ENCODE data around the gene CYP2U1.

CYP2U1 gene

DNA sequence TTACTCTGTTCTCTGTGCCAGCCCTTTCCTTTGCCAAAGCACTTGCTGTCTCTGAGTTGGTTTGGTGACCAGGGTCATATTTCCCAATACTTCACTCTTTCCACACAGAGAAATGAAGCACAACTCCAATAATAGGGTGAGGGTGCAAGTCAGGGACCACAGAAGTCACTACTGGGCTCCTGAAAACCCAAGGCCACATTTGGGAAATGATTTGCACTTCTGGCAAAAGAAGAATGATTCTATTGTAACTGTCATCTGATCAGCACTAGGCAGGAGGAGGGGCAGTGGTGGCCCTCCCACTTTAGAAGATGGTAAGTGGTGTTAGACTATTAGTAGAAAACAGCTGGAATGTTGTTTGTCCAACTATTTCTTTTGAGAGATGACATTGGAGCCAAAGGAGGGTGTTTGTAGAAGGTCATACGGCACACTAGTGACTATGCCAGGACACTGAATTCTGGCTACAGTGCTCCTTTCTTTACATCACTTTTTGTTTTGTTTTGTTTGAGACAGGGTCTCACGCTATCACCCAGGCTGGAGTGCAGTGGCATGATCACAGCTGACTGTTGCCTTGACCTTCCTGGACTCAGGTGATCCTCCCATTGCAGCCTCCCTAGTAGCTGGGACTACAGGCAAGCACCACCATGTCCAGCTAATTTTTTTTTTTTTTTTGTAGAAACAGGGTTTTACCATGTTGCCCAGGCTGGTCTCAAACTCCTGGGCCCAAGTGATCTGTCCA is 47.5 kb downstream of the CYP2U1 start:
- no peak for DNase-seq
- Histone ChIP-seq H3K27me3 (ENCODE audit: insufficient read depth, low read depth, severe bottlenecking) (no peaks in the 10 kb centered on the region), H3K9me3 (ENCODE audit: severe bottlenecking) (no peaks in the 10 kb centered on the region), H3K36me3 (no peaks in the 10 kb centered on the region), H3K4me3 (ENCODE audit: low read depth, low read length) (no peak overlapping the region), H3K27ac (no peak overlapping the region)
- TF ChIP-seq, protein P1, sequence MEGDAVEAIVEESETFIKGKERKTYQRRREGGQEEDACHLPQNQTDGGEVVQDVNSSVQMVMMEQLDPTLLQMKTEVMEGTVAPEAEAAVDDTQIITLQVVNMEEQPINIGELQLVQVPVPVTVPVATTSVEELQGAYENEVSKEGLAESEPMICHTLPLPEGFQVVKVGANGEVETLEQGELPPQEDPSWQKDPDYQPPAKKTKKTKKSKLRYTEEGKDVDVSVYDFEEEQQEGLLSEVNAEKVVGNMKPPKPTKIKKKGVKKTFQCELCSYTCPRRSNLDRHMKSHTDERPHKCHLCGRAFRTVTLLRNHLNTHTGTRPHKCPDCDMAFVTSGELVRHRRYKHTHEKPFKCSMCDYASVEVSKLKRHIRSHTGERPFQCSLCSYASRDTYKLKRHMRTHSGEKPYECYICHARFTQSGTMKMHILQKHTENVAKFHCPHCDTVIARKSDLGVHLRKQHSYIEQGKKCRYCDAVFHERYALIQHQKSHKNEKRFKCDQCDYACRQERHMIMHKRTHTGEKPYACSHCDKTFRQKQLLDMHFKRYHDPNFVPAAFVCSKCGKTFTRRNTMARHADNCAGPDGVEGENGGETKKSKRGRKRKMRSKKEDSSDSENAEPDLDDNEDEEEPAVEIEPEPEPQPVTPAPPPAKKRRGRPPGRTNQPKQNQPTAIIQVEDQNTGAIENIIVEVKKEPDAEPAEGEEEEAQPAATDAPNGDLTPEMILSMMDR (IDR thresholded peaks at IDR 0.05; ENCODE audit: low read depth, low read length), result no peak

DNA sequence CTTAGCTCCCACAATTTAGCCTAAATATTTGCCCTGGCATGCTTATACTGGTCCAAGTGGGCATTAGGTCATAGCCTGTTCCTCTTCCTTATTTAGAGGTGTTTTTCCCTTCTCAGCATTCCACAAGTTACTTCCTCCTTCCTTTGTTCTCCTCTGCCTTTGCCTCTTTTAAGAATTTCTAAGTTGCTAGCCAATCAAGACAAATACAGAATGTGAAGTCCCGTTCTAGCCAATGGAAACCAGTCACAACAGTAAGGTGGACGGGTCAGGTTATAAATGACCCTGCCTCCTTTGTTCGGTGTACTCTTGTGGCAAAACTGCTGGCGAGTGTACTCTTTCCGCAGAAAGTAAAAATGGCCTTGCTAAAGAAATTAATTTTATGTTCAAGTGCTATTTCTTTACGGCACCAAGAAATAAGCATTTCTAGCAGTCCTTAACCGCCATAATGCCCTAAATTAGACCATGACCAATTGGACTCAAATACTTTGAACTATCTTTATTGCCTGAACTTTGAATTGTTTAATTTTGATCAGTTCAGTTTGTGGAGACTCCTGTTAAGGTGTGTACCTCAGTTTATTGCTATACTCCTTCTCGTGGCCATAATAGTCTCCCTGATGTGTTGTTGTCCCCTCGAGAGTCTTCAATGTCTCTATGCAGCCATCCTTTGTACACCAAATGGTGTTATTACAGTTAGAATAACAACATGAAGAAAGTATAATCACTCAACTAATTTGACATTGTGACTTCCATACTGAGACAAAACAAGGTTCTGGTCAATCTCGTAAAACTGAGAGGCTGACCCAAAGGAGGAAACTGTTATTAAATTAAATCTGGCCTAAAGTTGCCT is 56.8 kb downstream of the CYP2U1 start:
- H3K27ac ChIP-seq, result no peak overlapping the region
- DNase-seq, result no peak
- no peak overlapping the region for H3K4me3 ChIP-seq (ENCODE audit: low read depth, low read length)
- TF ChIP-seq, protein P1 (IDR thresholded peaks at IDR 0.05; ENCODE audit: low read depth, low read length), result no peak
- H3K9me3 ChIP-seq (ENCODE audit: severe bottlenecking), result no peaks in the 10 kb centered on the region
- no peaks in the 10 kb centered on the region for H3K27me3 ChIP-seq (ENCODE audit: insufficient read depth, low read depth, severe bottlenecking)
- H3K36me3 ChIP-seq, result no peaks in the 10 kb centered on the region; the same call in 1 of the 2 replicates

DNA sequence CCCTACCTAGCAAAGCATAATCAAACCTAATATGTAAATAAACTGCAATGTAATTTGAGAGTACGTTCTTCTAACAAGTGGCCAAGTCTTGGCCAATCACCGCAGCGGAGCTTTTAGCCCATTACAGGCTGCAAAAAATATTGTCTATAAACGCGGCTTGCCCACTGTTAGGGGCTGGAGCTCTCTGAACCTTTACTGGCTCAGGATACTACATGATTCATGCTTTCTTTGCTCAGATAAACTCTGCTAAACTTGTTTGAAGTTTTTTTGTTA is 57.4 kb downstream of the CYP2U1 start:
- Histone ChIP-seq H3K4me3 (ENCODE audit: low read depth, low read length) (peak overlapping the region; percentile 99), H3K27ac (peak overlapping the region; percentile 88)
- no peak for DNase-seq

DNA sequence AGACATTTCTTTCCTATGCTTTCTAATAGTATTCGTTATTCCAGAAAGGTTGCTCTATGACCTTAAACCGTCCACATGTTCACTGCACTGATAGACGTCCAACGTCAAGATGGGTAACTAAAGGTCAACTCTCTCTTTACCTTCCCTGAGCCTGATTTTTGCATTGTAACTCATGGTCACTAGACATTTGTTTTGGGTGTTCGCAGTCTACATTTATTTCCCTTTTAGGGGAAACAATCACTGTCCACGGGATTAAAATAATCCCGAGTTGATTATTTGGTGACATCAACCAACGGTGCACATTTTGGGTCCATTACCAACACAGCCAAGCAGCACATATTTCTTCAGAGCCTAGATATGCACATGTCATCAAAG is 57.8 kb downstream of the CYP2U1 start:
- Histone ChIP-seq H3K27me3 (ENCODE audit: insufficient read depth, low read depth, severe bottlenecking) (no peaks in the 10 kb centered on the region), H3K9me3 (ENCODE audit: severe bottlenecking) (no peaks in the 10 kb centered on the region), H3K27ac (peak overlapping the region; percentile 88), H3K36me3 (no peaks in the 10 kb centered on the region; the same call in 1 of the 2 replicates), H3K4me3 (ENCODE audit: low read depth, low read length) (peak overlapping the region; percentile 99)
- TF ChIP-seq, protein P1 (IDR thresholded peaks at IDR 0.05; ENCODE audit: low read depth, low read length), result no peak
- DNase-seq, result no peak

More for the DNA sequence above, 57.4 kb downstream of the CYP2U1 start:
- Histone ChIP-seq H3K36me3 (no peaks in the 10 kb centered on the region; the same call in 1 of the 2 replicates), H3K9me3 (ENCODE audit: severe bottlenecking) (no peaks in the 10 kb centered on the region), H3K27me3 (ENCODE audit: insufficient read depth, low read depth, severe bottlenecking) (no peaks in the 10 kb centered on the region)
- TF ChIP-seq, protein P1 (IDR thresholded peaks at IDR 0.05; ENCODE audit: low read depth, low read length), result no peak

DNA sequence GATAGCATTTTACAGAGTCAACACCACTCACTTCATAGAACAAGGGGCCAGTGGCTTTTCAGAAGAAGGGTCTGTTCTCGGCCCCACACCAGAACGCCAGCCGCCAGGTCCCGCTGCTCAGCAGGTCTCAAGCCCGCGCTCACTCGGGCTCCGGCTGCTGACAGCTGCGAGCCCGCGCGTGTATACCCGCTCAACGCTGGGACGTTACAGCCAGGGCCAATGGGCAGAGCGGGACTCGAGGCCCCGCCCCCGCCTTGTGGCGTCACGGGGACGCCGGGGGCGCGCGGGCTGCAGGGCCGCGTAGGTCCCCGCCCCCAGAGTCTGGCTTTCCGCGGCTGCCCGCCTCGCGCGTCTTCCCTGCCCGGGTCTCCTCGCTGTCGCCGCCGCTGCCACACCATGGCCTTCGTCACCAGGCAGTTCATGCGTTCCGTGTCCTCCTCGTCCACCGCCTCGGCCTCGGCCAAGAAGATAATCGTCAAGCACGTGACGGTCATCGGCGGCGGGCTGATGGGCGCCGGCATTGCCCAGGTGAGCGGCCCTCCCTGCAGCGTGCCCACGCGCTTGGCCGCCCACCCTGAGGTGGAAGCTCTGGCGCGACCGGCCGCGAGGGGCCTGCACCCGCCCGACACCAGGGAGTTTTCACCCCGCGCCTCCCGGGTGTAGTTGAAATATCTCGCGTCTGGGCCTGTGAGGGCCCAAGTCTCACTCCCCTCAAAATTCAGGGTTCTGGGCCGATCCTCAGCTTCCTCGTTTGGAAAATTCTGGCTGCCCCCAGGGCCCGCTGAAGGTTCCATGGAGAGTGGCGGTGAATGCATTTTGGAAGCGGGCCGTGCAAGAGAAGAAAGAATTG is 58.4 kb downstream of the CYP2U1 start, which contains the start of gene HADH:
Gene HADH (plus strand): TSS at position 353 of the 850 bp plus-strand sequence. CDS start 44 bp downstream, at position 397.
- H3K36me3 ChIP-seq, result no peaks in the 10 kb centered on the region; the same call in none of the 2 replicates
- peak within 1 kb of the TSS; percentile 88 for H3K27ac ChIP-seq
- H3K4me3 ChIP-seq (ENCODE audit: low read depth, low read length), result peak within 1 kb of the TSS; percentile 99
- TF ChIP-seq, protein P1 (IDR thresholded peaks at IDR 0.05; ENCODE audit: low read depth, low read length), result no peak
- no peaks in the 10 kb centered on the region for H3K27me3 ChIP-seq (ENCODE audit: insufficient read depth, low read depth, severe bottlenecking)
- DNase-seq, result peak; percentile 97
- H3K9me3 ChIP-seq (ENCODE audit: severe bottlenecking), result no peaks in the 10 kb centered on the region

All from WERI-Rb-1 (cell line).